Measurements from ENCODE around the gene NUP62.

Gene NUP62

DNA sequence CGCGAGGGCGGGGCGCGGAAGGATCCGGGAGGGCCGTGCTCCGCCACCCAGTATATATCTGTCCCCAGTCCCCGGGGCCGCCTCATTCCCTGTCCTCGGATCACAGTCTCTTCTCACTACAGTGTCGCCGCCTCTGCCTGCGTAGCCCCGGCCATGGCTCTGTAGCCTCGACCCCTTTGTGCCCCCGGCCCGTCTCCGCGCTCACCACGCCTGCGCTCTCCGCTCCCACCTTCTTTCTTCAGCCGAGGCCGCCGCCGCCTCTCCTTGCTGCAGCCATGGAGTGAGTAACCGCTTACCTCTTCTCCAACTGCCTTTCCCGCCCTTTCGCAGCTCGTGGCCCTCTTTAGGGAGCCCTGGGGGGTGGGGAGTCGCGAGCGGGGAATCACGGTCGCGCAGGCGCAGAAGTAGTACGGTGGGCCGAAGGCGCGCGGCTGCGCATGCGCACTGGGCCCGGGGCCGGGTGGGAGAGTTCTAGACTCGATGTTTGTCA lies at the start of gene NUP62, which contains the start of gene ATF5:
Gene NUP62 (minus strand): TSS at position 384 of the 490 bp plus-strand sequence. CDS start 19,697 bp downstream, outside the sequence.
Gene ATF5 (plus strand): TSS at position 85 of the 490 bp plus-strand sequence. CDS start 1,646 bp downstream, outside the sequence.
- no peaks in the 10 kb centered on the region for H3K27me3 ChIP-seq (ENCODE audit: control insufficient read depth, insufficient read depth, low read length)
- peaks cover 33% of the 10 kb centered on the region for H3K79me2 ChIP-seq
- H3K9ac ChIP-seq = peak within 1 kb of the TSS; percentile 48
- no peaks in the 10 kb centered on the region for H3K4me1 ChIP-seq
- H3K36me3 ChIP-seq (ENCODE audit: control insufficient read depth, insufficient read depth, low read length) = no peaks in the 10 kb centered on the region
- H3K9me3 ChIP-seq (ENCODE audit: control insufficient read depth, low read length) = no peaks in the 10 kb centered on the region
- TF ChIP-seq, protein P1, sequence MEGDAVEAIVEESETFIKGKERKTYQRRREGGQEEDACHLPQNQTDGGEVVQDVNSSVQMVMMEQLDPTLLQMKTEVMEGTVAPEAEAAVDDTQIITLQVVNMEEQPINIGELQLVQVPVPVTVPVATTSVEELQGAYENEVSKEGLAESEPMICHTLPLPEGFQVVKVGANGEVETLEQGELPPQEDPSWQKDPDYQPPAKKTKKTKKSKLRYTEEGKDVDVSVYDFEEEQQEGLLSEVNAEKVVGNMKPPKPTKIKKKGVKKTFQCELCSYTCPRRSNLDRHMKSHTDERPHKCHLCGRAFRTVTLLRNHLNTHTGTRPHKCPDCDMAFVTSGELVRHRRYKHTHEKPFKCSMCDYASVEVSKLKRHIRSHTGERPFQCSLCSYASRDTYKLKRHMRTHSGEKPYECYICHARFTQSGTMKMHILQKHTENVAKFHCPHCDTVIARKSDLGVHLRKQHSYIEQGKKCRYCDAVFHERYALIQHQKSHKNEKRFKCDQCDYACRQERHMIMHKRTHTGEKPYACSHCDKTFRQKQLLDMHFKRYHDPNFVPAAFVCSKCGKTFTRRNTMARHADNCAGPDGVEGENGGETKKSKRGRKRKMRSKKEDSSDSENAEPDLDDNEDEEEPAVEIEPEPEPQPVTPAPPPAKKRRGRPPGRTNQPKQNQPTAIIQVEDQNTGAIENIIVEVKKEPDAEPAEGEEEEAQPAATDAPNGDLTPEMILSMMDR (IDR thresholded peaks at IDR 0.05) = no peak
- peak within 1 kb of the TSS; percentile 87 for H3K27ac ChIP-seq
- peak within 1 kb of the TSS; percentile 97 for H3K4me3 ChIP-seq (ENCODE audit: low read depth, low read length)
- peak within 1 kb of the TSS; percentile 98 for H3K4me2 ChIP-seq (ENCODE audit: low read length)
- peak within 1 kb of the TSS; percentile 80 for H2AFZ ChIP-seq

- Histone ChIP-seq H3K4me3 (ENCODE audit: low read depth, low read length) (no peak overlapping the region), H3K9ac (no peak overlapping the region), H3K27me3 (ENCODE audit: control insufficient read depth, insufficient read depth, low read length) (no peaks in the 10 kb centered on the region), H3K4me1 (no peaks in the 10 kb centered on the region), H3K4me2 (ENCODE audit: low read length) (no peak overlapping the region), H3K9me3 (ENCODE audit: control insufficient read depth, low read length) (no peaks in the 10 kb centered on the region), H3K27ac (no peak overlapping the region), H3K36me3 (ENCODE audit: control insufficient read depth, insufficient read depth, low read length) (no peaks in the 10 kb centered on the region), H2AFZ (no peak overlapping the region), H3K79me2 (no peaks in the 10 kb centered on the region)
- TF ChIP-seq, protein P1 (IDR thresholded peaks at IDR 0.05) = no peak
Measured at GRCh38 chr19:49978324-49978723, 49.0 kb upstream of the NUP62 start.

- Histone ChIP-seq H3K36me3 (ENCODE audit: control insufficient read depth, insufficient read depth, low read length) (no peaks in the 10 kb centered on the region), H3K4me1 (no peaks in the 10 kb centered on the region), H2AFZ (no peak overlapping the region), H3K9ac (no peak overlapping the region), H3K27me3 (ENCODE audit: control insufficient read depth, insufficient read depth, low read length) (no peaks in the 10 kb centered on the region), H3K4me3 (ENCODE audit: low read depth, low read length) (no peak overlapping the region), H3K27ac (no peak overlapping the region), H3K4me2 (ENCODE audit: low read length) (no peak overlapping the region), H3K9me3 (ENCODE audit: control insufficient read depth, low read length) (no peaks in the 10 kb centered on the region), H3K79me2 (no peaks in the 10 kb centered on the region)
- TF ChIP-seq, protein P1 (IDR thresholded peaks at IDR 0.05) = no peak
Measured at GRCh38 chr19:49977881-49978280, 48.6 kb upstream of the NUP62 start.

- Histone ChIP-seq H3K4me2 (ENCODE audit: low read length) (no peak overlapping the region), H2AFZ (no peak overlapping the region), H3K4me3 (ENCODE audit: low read depth, low read length) (no peak overlapping the region), H3K4me1 (peaks cover 5% of the 10 kb centered on the region), H3K9ac (no peak overlapping the region), H3K9me3 (ENCODE audit: control insufficient read depth, low read length) (no peaks in the 10 kb centered on the region), H3K27me3 (ENCODE audit: control insufficient read depth, insufficient read depth, low read length) (no peaks in the 10 kb centered on the region), H3K36me3 (ENCODE audit: control insufficient read depth, insufficient read depth, low read length) (no peaks in the 10 kb centered on the region), H3K79me2 (no peaks in the 10 kb centered on the region), H3K27ac (no peak overlapping the region)
- TF ChIP-seq, protein P1 (IDR thresholded peaks at IDR 0.05) = no peak
Measured at GRCh38 chr19:49977076-49977475, 47.8 kb upstream of the NUP62 start.

DNA sequence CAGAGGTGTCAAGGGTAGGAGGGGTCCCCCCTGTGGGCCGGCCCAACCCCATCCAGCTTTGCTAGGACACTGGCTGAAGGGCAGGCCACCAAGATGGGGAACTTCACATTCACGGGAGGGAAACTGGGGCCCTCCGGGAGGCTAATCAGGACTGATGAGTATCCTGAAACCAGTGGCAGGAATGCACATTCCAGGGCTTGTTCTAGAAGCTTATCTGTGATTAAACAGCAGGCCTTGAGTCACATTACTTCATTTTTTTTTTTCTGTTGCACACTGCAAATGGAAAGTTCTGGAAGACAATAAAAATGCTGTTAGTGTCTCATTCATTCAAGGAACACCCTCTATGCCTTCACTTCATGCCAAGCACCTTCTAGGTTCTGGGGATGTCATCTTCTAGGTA lies 47.2 kb upstream of the NUP62 start:
- H3K4me1 ChIP-seq = peaks cover 7% of the 10 kb centered on the region

More for the DNA sequence above, 47.2 kb upstream of the NUP62 start:
- no peak overlapping the region for H3K9ac ChIP-seq
- H3K9me3 ChIP-seq (ENCODE audit: control insufficient read depth, low read length) = no peaks in the 10 kb centered on the region
- H3K79me2 ChIP-seq = no peaks in the 10 kb centered on the region
- no peak overlapping the region for H2AFZ ChIP-seq
- TF ChIP-seq, protein P1 (IDR thresholded peaks at IDR 0.05) = no peak
- no peak overlapping the region for H3K27ac ChIP-seq
- no peak overlapping the region for H3K4me2 ChIP-seq (ENCODE audit: low read length)
- H3K27me3 ChIP-seq (ENCODE audit: control insufficient read depth, insufficient read depth, low read length) = no peaks in the 10 kb centered on the region
- no peak overlapping the region for H3K4me3 ChIP-seq (ENCODE audit: low read depth, low read length)
- no peaks in the 10 kb centered on the region for H3K36me3 ChIP-seq (ENCODE audit: control insufficient read depth, insufficient read depth, low read length)

Measured in parathyroid adenoma (tissue), 2 donors.